Measurements from ENCODE around the gene TMEM132E.

- TF ChIP-seq, protein P1, sequence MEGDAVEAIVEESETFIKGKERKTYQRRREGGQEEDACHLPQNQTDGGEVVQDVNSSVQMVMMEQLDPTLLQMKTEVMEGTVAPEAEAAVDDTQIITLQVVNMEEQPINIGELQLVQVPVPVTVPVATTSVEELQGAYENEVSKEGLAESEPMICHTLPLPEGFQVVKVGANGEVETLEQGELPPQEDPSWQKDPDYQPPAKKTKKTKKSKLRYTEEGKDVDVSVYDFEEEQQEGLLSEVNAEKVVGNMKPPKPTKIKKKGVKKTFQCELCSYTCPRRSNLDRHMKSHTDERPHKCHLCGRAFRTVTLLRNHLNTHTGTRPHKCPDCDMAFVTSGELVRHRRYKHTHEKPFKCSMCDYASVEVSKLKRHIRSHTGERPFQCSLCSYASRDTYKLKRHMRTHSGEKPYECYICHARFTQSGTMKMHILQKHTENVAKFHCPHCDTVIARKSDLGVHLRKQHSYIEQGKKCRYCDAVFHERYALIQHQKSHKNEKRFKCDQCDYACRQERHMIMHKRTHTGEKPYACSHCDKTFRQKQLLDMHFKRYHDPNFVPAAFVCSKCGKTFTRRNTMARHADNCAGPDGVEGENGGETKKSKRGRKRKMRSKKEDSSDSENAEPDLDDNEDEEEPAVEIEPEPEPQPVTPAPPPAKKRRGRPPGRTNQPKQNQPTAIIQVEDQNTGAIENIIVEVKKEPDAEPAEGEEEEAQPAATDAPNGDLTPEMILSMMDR (IDR thresholded peaks at IDR 0.05), result no peak
- no peak for TF ChIP-seq POLR2A (IDR thresholded peaks at IDR 0.05)
Observed at GRCh38 chr17:34658811-34659560, 79.6 kb downstream of the TMEM132E start.

All from adrenal gland (tissue), 5 donors.